Panc1 (cell line): Measurements from ENCODE around the gene EHMT2. TPM values are rescaled to one million over a fixed set of nuclear protein-coding genes. Genes with fewer than 3 reads are reported as not detected.
A peak's percentile ranks its signal among the peaks of the same experiment; 100 is the strongest.
"Not testable (repeated sequence)": the region's sequence is repeated elsewhere in the genome, so short reads cannot be mapped to it uniquely, and the experiment has no call there.

Experiments used
- ATAC-seq: fragments of 200-7000 bp; cut with Tn5 transposase; 2 replicates; pipeline ENCODE4 v1.9.1; 2020; ENCODE audit warnings: mild to moderate bottlenecking, moderate library complexity
- BruUV-seq: library from RNA; stranded (reverse); fragments of 400-500 nt; replicated peaks from 2 replicates; lab custom pipeline; 2021; lab: Mats Ljungman, UMichigan
- CTCF ChIA-PET: fragments of 300-600 bp; sonication (Branson Sonifier 250); formaldehyde crosslinking; loops from one replicate; lab custom pipeline; 2022; ENCODE audit warnings: antibody characterized with exemption; lab: Charles Lee
- POLR2A ChIA-PET: fragments of 300-600 bp; sonication (Branson Sonifier 250); formaldehyde crosslinking; loops from one replicate; lab custom pipeline; 2022; ENCODE audit warnings: antibody characterized with exemption; lab: Charles Lee
- DNase-seq: peaks from one replicate; pipeline ENCODE4 v3.0.0-alpha.2; 2010; ENCODE audit warnings: low read depth, low spot score
- H3K27ac ChIP-seq: 2 replicates; pipeline ENCODE4 v1.5.1; 2011; ENCODE audit warnings: mild to moderate bottlenecking, low read length, inconsistent platforms
- H3K27me3 ChIP-seq: fragments of 200-500 bp; sonication (Bioruptor generic); 2 replicates; pipeline ENCODE4 v1.6.0; 2014; ENCODE audit warnings: low read length, inconsistent platforms; ENCODE audit not compliant: control insufficient read depth, insufficient read depth
- H3K36me3 ChIP-seq: fragments of 200-500 bp; sonication (Bioruptor generic); 2 replicates; pipeline ENCODE4 v1.5.1; 2014; ENCODE audit warnings: inconsistent platforms, mild to moderate bottlenecking, low read length, moderate library complexity; ENCODE audit not compliant: control insufficient read depth, insufficient read depth
- H3K4me1 ChIP-seq: 2 replicates; pipeline ENCODE4 v1.5.1; 2011; ENCODE audit warnings: inconsistent platforms, mild to moderate bottlenecking, low read length, moderate library complexity; ENCODE audit not compliant: control insufficient read depth, insufficient read depth
- H3K4me3 ChIP-seq, 2 experiments: 2 replicates each; pipeline ENCODE4 v1.5.1; 2011 to 2012; ENCODE audit warnings: low read depth in 2 of 2, low read length in 2 of 2, mild to moderate bottlenecking in 2 of 2, inconsistent platforms in 1 of 2, moderate library complexity in 1 of 2
- H3K9me3 ChIP-seq: fragments of 200-500 bp; sonication (Bioruptor generic); 2 replicates; pipeline ENCODE4 v1.5.1; 2014; ENCODE audit warnings: low read depth, mild to moderate bottlenecking, inconsistent platforms, low read length, moderate library complexity; ENCODE audit not compliant: control insufficient read depth, insufficient read depth
- CTCF ChIP-seq: fragments of 450-650 bp; IDR thresholded peaks from 2 replicates; pipeline ENCODE4 v1.5.1; 2017; ENCODE audit warnings: mild to moderate bottlenecking
- POLR2AphosphoS5 ChIP-seq: IDR thresholded peaks from 2 replicates; pipeline ENCODE4 v1.6.1; 2012; ENCODE audit warnings: mild to moderate bottlenecking, low read depth, low read length, moderate library complexity
- REST ChIP-seq, 2 experiments: IDR thresholded peaks; 2 replicates each; pipeline ENCODE4 v1.6.1; 2011 to 2012; ENCODE audit warnings: low read depth in 2 of 2, control low read depth in 1 of 2, low read length in 1 of 2, mild to moderate bottlenecking in 1 of 2, moderate library complexity in 1 of 2; ENCODE audit not compliant: insufficient read depth in 1 of 2
- SIN3A ChIP-seq: IDR thresholded peaks from 2 replicates; pipeline ENCODE4 v1.6.1; 2012; ENCODE audit warnings: low read depth, mild to moderate bottlenecking, low read length, moderate library complexity, borderline replicate concordance; ENCODE audit not compliant: insufficient read depth
- TCF7L2 ChIP-seq: IDR thresholded peaks from 2 replicates; pipeline ENCODE4 v1.6.1; 2011; ENCODE audit warnings: mild to moderate bottlenecking, low read depth, low read length, inconsistent platforms
- in situ Hi-C: cut with HindIII; loops from 2 replicates; pipeline ENCODE4 v1.10.0; 2016; ENCODE audit warnings: low sequenced_read_pairs, low pct_unique_long_range_greater_than_20kb
- intact Hi-C: fragments of 100-400 bp; cut with micrococcal nuclease; formaldehyde crosslinking; loops from one replicate; pipeline ENCODE4 v1.10.0; 2022; ENCODE audit not compliant: unreplicated experiment
- total RNA-seq: library from RNA; stranded (reverse); gene quantifications from one replicate; pipeline ENCODE4 v1.2.1, GENCODE V29; 2021; ENCODE audit not compliant: unreplicated experiment

The EHMT2 gene
- total RNA-seq, 1 experiment from 2014 or later, result 60.4 TPM

GRCh38 chr6:31908791-31909190 is 11.3 kb upstream of the EHMT2 start:
- ChIA-PET POLR2A (interaction anchor here (0.7 kb wide), 1 partner anchor 180 kb away, joined by 3 read pairs; the partner anchor contains the start of gene DDAH2), CTCF (interaction anchor here (0.6 kb wide), 1 partner anchor 100 kb away, joined by 3 read pairs; no protein-coding TSS in a partner anchor)
- BruUV-seq, result no TSS peak
- in situ Hi-C loops (no loop called here), intact Hi-C loops (no loop called here)
- TF ChIP-seq TCF7L2, result no peak
- no peak for TF ChIP-seq REST (IDR thresholded peaks at IDR 0.05; ENCODE audit: insufficient read depth in 1 of 2, low read depth in 2 of 2, low read length in 1 of 2)
- no peak for TF ChIP-seq SIN3A
- no peak for TF ChIP-seq CTCF
- H3K4me1 ChIP-seq, result peaks cover 4% of the 10 kb centered on the region; the same call in 1 of the 2 replicates
- ATAC-seq, result peak; percentile 35; the same call in 1 of the 2 replicates
- no peak overlapping the region for H3K4me3 ChIP-seq
- no peak for DNase-seq
- no peak overlapping the region for H3K27ac ChIP-seq
- no peaks in the 10 kb centered on the region for H3K27me3 ChIP-seq
- no peaks in the 10 kb centered on the region for H3K36me3 ChIP-seq
- no peaks in the 10 kb centered on the region for H3K9me3 ChIP-seq

GRCh38 chr6:31908255-31908654 is 10.8 kb upstream of the EHMT2 start:
- BruUV-seq, intact Hi-C loops, H3K27ac ChIP-seq, H3K4me3 ChIP-seq, H3K27me3 ChIP-seq, ATAC-seq, H3K36me3 ChIP-seq, POLR2A ChIA-PET, in situ Hi-C loops, H3K9me3 ChIP-seq, H3K4me1 ChIP-seq, DNase-seq: not testable (repeated sequence)
- CTCF ChIA-PET, result interaction anchor here (0.6 kb wide), 1 partner anchor 145 kb away, joined by 6 read pairs; no protein-coding TSS in a partner anchor

- no TSS peak for BruUV-seq
- H3K9me3 ChIP-seq, result no peaks in the 10 kb centered on the region
- ATAC-seq (no peak), DNase-seq (no peak)
- H3K27me3 ChIP-seq, result no peaks in the 10 kb centered on the region
- CTCF ChIA-PET, result no interaction called here
- no peaks in the 10 kb centered on the region for H3K36me3 ChIP-seq
- no peak for TF ChIP-seq CTCF
- TF ChIP-seq POLR2AphosphoS5, result no peak
- TF ChIP-seq TCF7L2, result no peak
- TF ChIP-seq REST (IDR thresholded peaks at IDR 0.05; ENCODE audit: insufficient read depth in 1 of 2, low read depth in 2 of 2, low read length in 1 of 2), result no peak
- TF ChIP-seq SIN3A, result no peak
- no peak overlapping the region for H3K4me3 ChIP-seq
- in situ Hi-C loops (no loop called here), intact Hi-C loops (no loop called here)
- POLR2A ChIA-PET, result no interaction called here
- no peak overlapping the region for H3K27ac ChIP-seq
- H3K4me1 ChIP-seq, result peaks cover 10% of the 10 kb centered on the region
These were observed 9.8 kb upstream of the EHMT2 start for GRCh38 chr6:31907158-31907813.
